Measurements from ENCODE around the gene ST14. TPM values are rescaled to one million over a fixed set of nuclear protein-coding genes. Genes with fewer than 3 reads are reported as not detected.
"Not testable (repeated sequence)": the region's sequence is repeated elsewhere in the genome, so short reads cannot be mapped to it uniquely, and the experiment has no call there.

The ST14 gene
- total and polyA plus RNA-seq, 10 donors = 7.1 to 25.9 (median 12.5) TPM

- DNase-seq = no peak
These were observed 77.9 kb downstream of the ST14 start for GRCh38 chr11:130237282-130238006.

GRCh38 chr11:130241713-130242112 is 82.1 kb downstream of the ST14 start:
- peaks cover 0 to 46% (median 17%) of the 10 kb centered on the region in 6 donors for H3K4me1 ChIP-seq
- H3K4me3 ChIP-seq = no peak overlapping the region
- no peak overlapping the region for H3K27ac ChIP-seq
- no peaks in the 10 kb centered on the region for H3K27me3 ChIP-seq (replicated peaks in 1 of 7)
- intact Hi-C loops (cut with DNase I; ENCODE audit: low total_unique reads) = no loop called here
- no peak for TF ChIP-seq POLR2A (IDR thresholded peaks at IDR 0.05)
- TF ChIP-seq POLR2AphosphoS5 (IDR thresholded peaks at IDR 0.05) = no peak
- TF ChIP-seq CTCF (IDR thresholded peaks at IDR 0.05 in 8 of 11, conservative IDR thresholded peaks at IDR 0.05 in 3 of 11) = no peak
- H3K36me3 ChIP-seq = peaks cover 0 to 39% (median 17%) of the 10 kb centered on the region in 6 donors
- 84 to 96% (median 93%) methylated on average over 2 of the region's 2 CpGs for WGBS, 5 donors
- no peaks in the 10 kb centered on the region for H3K9me3 ChIP-seq
- DNase-seq = no peak

More at GRCh38 chr11:130237282-130238006, 77.9 kb downstream of the ST14 start:
- TF ChIP-seq CTCF (IDR thresholded peaks at IDR 0.05 in 8 of 11, conservative IDR thresholded peaks at IDR 0.05 in 3 of 11) (no peak), POLR2A (IDR thresholded peaks at IDR 0.05) (no peak), POLR2AphosphoS5 (IDR thresholded peaks at IDR 0.05) (no peak)
- Histone ChIP-seq H3K27me3 (replicated peaks in 1 of 7) (no peaks in the 10 kb centered on the region), H3K4me3 (no peak overlapping the region), H3K36me3 (peaks cover 0 to 66% (median 26%) of the 10 kb centered on the region in 6 donors), H3K9me3 (no peaks in the 10 kb centered on the region), H3K4me1 (peaks cover 0 to 14% (median 2%) of the 10 kb centered on the region in 6 donors), H3K27ac (peak overlapping the region in 1 of 8 donors; percentile 19)
- WGBS, 5 donors = 87 to 93% (median 87%) methylated on average over 6 of the region's 6 CpGs
- intact Hi-C loops (cut with DNase I; ENCODE audit: low total_unique reads) = no loop called here

GRCh38 chr11:130243816-130244215 is 84.2 kb downstream of the ST14 start:
- intact Hi-C loops (cut with DNase I; ENCODE audit: low total_unique reads) = no loop called here
- Histone ChIP-seq H3K4me1 (peaks cover 0 to 51% (median 19%) of the 10 kb centered on the region in 6 donors), H3K27me3 (replicated peaks in 1 of 7) (no peaks in the 10 kb centered on the region), H3K36me3 (peaks cover 0 to 18% (median 2%) of the 10 kb centered on the region in 6 donors), H3K27ac (peak overlapping the region in 4 of 8 donors; percentile 12 to 45 (median 20)), H3K9me3 (no peaks in the 10 kb centered on the region), H3K4me3 (peak overlapping the region in 1 of 8 donors; percentile 0)
- TF ChIP-seq POLR2A (IDR thresholded peaks at IDR 0.05) (no peak), CTCF (IDR thresholded peaks at IDR 0.05 in 8 of 11, conservative IDR thresholded peaks at IDR 0.05 in 3 of 11) (no peak), POLR2AphosphoS5 (IDR thresholded peaks at IDR 0.05) (no peak)
- WGBS, 5 donors = 21 to 38% (median 23%) methylated on average over 2 of the region's 2 CpGs
- no peak for DNase-seq

- no peak for DNase-seq
- TF ChIP-seq POLR2AphosphoS5 (IDR thresholded peaks at IDR 0.05) (no peak), POLR2A (IDR thresholded peaks at IDR 0.05) (no peak), CTCF (IDR thresholded peaks at IDR 0.05 in 8 of 11, conservative IDR thresholded peaks at IDR 0.05 in 3 of 11) (no peak)
- WGBS, 5 donors = 94 to 97% (median 96%) methylated on average over 3 of the region's 3 CpGs
These were observed 85.3 kb downstream of the ST14 start for GRCh38 chr11:130244848-130245247.

GRCh38 chr11:130245375-130245774 is 85.8 kb downstream of the ST14 start:
- H3K27ac ChIP-seq; H3K4me3 ChIP-seq; H3K27me3 ChIP-seq (replicated peaks in 1 of 7); intact Hi-C loops (cut with DNase I; ENCODE audit: low total_unique reads); DNase-seq; H3K9me3 ChIP-seq: not testable (repeated sequence)
- H3K36me3 ChIP-seq = peaks cover 0 to 17% (median 0%) of the 10 kb centered on the region in 6 donors
- H3K4me1 ChIP-seq = peaks cover 0 to 61% (median 19%) of the 10 kb centered on the region in 6 donors
- 89 to 98% (median 97%) methylated on average over 6 of the region's 6 CpGs for WGBS, 5 donors

More at GRCh38 chr11:130244848-130245247, 85.3 kb downstream of the ST14 start:
- intact Hi-C loops (cut with DNase I; ENCODE audit: low total_unique reads) = no loop called here
- Histone ChIP-seq H3K4me3 (no peak overlapping the region), H3K9me3 (no peaks in the 10 kb centered on the region), H3K36me3 (peaks cover 0 to 14% (median 0%) of the 10 kb centered on the region in 6 donors), H3K4me1 (peaks cover 0 to 58% (median 19%) of the 10 kb centered on the region in 6 donors), H3K27me3 (replicated peaks in 1 of 7) (no peaks in the 10 kb centered on the region), H3K27ac (no peak overlapping the region)
